Measurements from ENCODE around the gene DIRAS2.
"Not testable (repeated sequence)": the region's sequence is repeated elsewhere in the genome, so short reads cannot be mapped to it uniquely, and the experiment has no call there.

The DIRAS2 gene

GRCh38 chr9:90659650-90660364 lies 17.2 kb upstream of the DIRAS2 start:
- POLR2A ChIA-PET: no interaction called here

GRCh38 chr9:90658783-90659182 lies 16.2 kb upstream of the DIRAS2 start:
- TF ChIP-seq TARDBP (IDR thresholded peaks at IDR 0.05) (no peak), FOXK2 (IDR thresholded peaks at IDR 0.05) (no peak), FOXA1 (IDR thresholded peaks at IDR 0.05) (no peak), ELF4 (IDR thresholded peaks at IDR 0.05) (no peak), FOXM1 (IDR thresholded peaks at IDR 0.05; ENCODE audit: borderline replicate concordance) (no peak), ZNF384 (IDR thresholded peaks at IDR 0.05) (no peak), SUZ12 (IDR thresholded peaks at IDR 0.05) (no peak), BHLHE40 (IDR thresholded peaks at IDR 0.05; ENCODE audit: borderline replicate concordance) (no peak), LEF1 (IDR thresholded peaks at IDR 0.05; ENCODE audit: borderline replicate concordance) (no peak), SP1 (IDR thresholded peaks at IDR 0.05) (no peak), PKNOX1 (IDR thresholded peaks at IDR 0.05) (no peak), ARNT (IDR thresholded peaks at IDR 0.05) (no peak), CTBP1 (IDR thresholded peaks at IDR 0.05; ENCODE audit: borderline replicate concordance) (no peak)
- POLR2A ChIA-PET: no interaction called here
- CTCF ChIA-PET: no interaction called here
- DNase-seq (ENCODE audit: extremely low spot score): no peak

More at GRCh38 chr9:90659650-90660364, 17.2 kb upstream of the DIRAS2 start:
- no peak for DNase-seq (ENCODE audit: extremely low spot score)
- TF ChIP-seq HDGF (IDR thresholded peaks at IDR 0.05; ENCODE audit: borderline replicate concordance): no peak
- TF ChIP-seq ARNT (IDR thresholded peaks at IDR 0.05): no peak
- TF ChIP-seq NFRKB (IDR thresholded peaks at IDR 0.05): no peak
- no peak for TF ChIP-seq CTBP1 (IDR thresholded peaks at IDR 0.05; ENCODE audit: borderline replicate concordance)
- TF ChIP-seq ELF4 (IDR thresholded peaks at IDR 0.05): no peak
- no peak for TF ChIP-seq TARDBP (IDR thresholded peaks at IDR 0.05)
- CTCF ChIA-PET: interaction anchor here (0.7 kb wide), 1 partner anchor 274 kb away, joined by 3 read pairs; no protein-coding TSS in a partner anchor

- CTCF ChIA-PET: no interaction called here
- no peak for DNase-seq (ENCODE audit: extremely low spot score)
- POLR2A ChIA-PET: no interaction called here
Observed at GRCh38 chr9:90658181-90658580, 15.6 kb upstream of the DIRAS2 start.

GRCh38 chr9:90656876-90657275 lies 14.3 kb upstream of the DIRAS2 start:
- POLR2A ChIA-PET; DNase-seq (ENCODE audit: extremely low spot score); CTCF ChIA-PET: not testable (repeated sequence)

More at GRCh38 chr9:90658181-90658580, 15.6 kb upstream of the DIRAS2 start:
- TF ChIP-seq TARDBP (IDR thresholded peaks at IDR 0.05): no peak
- no peak for TF ChIP-seq SP1 (IDR thresholded peaks at IDR 0.05)
- no peak for TF ChIP-seq LEF1 (IDR thresholded peaks at IDR 0.05; ENCODE audit: borderline replicate concordance)
- TF ChIP-seq ELF4 (IDR thresholded peaks at IDR 0.05): no peak
- TF ChIP-seq CTBP1 (IDR thresholded peaks at IDR 0.05; ENCODE audit: borderline replicate concordance): no peak
- TF ChIP-seq L3MBTL2 (conservative IDR thresholded peaks at IDR 0.05): no peak

GRCh38 chr9:90651246-90651645 lies 8.6 kb upstream of the DIRAS2 start:
- TF ChIP-seq ZNF384 (IDR thresholded peaks at IDR 0.05) (no peak), ELF4 (IDR thresholded peaks at IDR 0.05) (no peak), TARDBP (IDR thresholded peaks at IDR 0.05) (no peak), NFRKB (IDR thresholded peaks at IDR 0.05) (no peak), L3MBTL2 (conservative IDR thresholded peaks at IDR 0.05) (no peak), SP1 (IDR thresholded peaks at IDR 0.05) (no peak), FOXK2 (IDR thresholded peaks at IDR 0.05) (no peak)
- no peak for DNase-seq (ENCODE audit: extremely low spot score)
- POLR2A ChIA-PET: no interaction called here
- CTCF ChIA-PET: no interaction called here

- TF ChIP-seq TARDBP (IDR thresholded peaks at IDR 0.05) (no peak), CTBP1 (IDR thresholded peaks at IDR 0.05; ENCODE audit: borderline replicate concordance) (no peak), LEF1 (IDR thresholded peaks at IDR 0.05; ENCODE audit: borderline replicate concordance) (no peak), SP1 (IDR thresholded peaks at IDR 0.05) (no peak), FOXA1 (IDR thresholded peaks at IDR 0.05) (no peak), ELF4 (IDR thresholded peaks at IDR 0.05) (no peak), BHLHE40 (IDR thresholded peaks at IDR 0.05; ENCODE audit: borderline replicate concordance) (no peak), SUZ12 (IDR thresholded peaks at IDR 0.05) (no peak), ZNF384 (IDR thresholded peaks at IDR 0.05) (no peak), FOXM1 (IDR thresholded peaks at IDR 0.05; ENCODE audit: borderline replicate concordance) (no peak), FOXK2 (IDR thresholded peaks at IDR 0.05) (no peak), ARNT (IDR thresholded peaks at IDR 0.05) (no peak), PKNOX1 (IDR thresholded peaks at IDR 0.05) (no peak), NFRKB (IDR thresholded peaks at IDR 0.05) (no peak), HDGF (IDR thresholded peaks at IDR 0.05; ENCODE audit: borderline replicate concordance) (no peak), L3MBTL2 (conservative IDR thresholded peaks at IDR 0.05) (no peak)
- ChIA-PET POLR2A (no interaction called here), CTCF (no interaction called here)
- no peak for DNase-seq (ENCODE audit: extremely low spot score)
Observed at GRCh38 chr9:90647843-90648242, 5.2 kb upstream of the DIRAS2 start.

GRCh38 chr9:90645721-90646120 lies 3.1 kb upstream of the DIRAS2 start:
- TF ChIP-seq ZNF384 (IDR thresholded peaks at IDR 0.05): no peak
- TF ChIP-seq SP1 (IDR thresholded peaks at IDR 0.05): no peak
- TF ChIP-seq BHLHE40 (IDR thresholded peaks at IDR 0.05; ENCODE audit: borderline replicate concordance): no peak
- TF ChIP-seq PKNOX1 (IDR thresholded peaks at IDR 0.05): no peak
- TF ChIP-seq SUZ12 (IDR thresholded peaks at IDR 0.05): no peak
- TF ChIP-seq FOXK2 (IDR thresholded peaks at IDR 0.05): no peak
- TF ChIP-seq NFRKB (IDR thresholded peaks at IDR 0.05): no peak
- TF ChIP-seq ELF4 (IDR thresholded peaks at IDR 0.05): no peak
- no peak for TF ChIP-seq TARDBP (IDR thresholded peaks at IDR 0.05)
- no peak for TF ChIP-seq L3MBTL2 (conservative IDR thresholded peaks at IDR 0.05)
- TF ChIP-seq ARNT (IDR thresholded peaks at IDR 0.05): no peak
- TF ChIP-seq CTBP1 (IDR thresholded peaks at IDR 0.05; ENCODE audit: borderline replicate concordance): no peak
- TF ChIP-seq FOXM1 (IDR thresholded peaks at IDR 0.05; ENCODE audit: borderline replicate concordance): no peak
- TF ChIP-seq FOXA1 (IDR thresholded peaks at IDR 0.05): no peak
- no peak for TF ChIP-seq LEF1 (IDR thresholded peaks at IDR 0.05; ENCODE audit: borderline replicate concordance)
- TF ChIP-seq HDGF (IDR thresholded peaks at IDR 0.05; ENCODE audit: borderline replicate concordance): no peak
- ChIA-PET POLR2A (no interaction called here), CTCF (no interaction called here)
- no peak for DNase-seq (ENCODE audit: extremely low spot score)
